H9 (cell line): ENCODE results near the gene MYBPC2. TPM values are rescaled to one million over a fixed set of nuclear protein-coding genes. Genes with fewer than 3 reads are reported as not detected.

Source experiments
- DNase-seq: peaks from one replicate; pipeline ENCODE4 v3.0.0-alpha.2; 2017
- H2AFZ ChIP-seq: one replicate; pipeline ENCODE4 v1.6.1; 2013; ENCODE audit warnings: mild to moderate bottlenecking, low read length, control low read depth, moderate library complexity
- H2AK5ac ChIP-seq: 2 replicates; pipeline ENCODE4 v1.6.1; 2013; ENCODE audit warnings: low read length, control low read depth, mixed read lengths; ENCODE audit not compliant: insufficient read length
- H2BK120ac ChIP-seq: one replicate; pipeline ENCODE4 v1.6.1; 2013; ENCODE audit warnings: low read depth, mild to moderate bottlenecking, low read length, control low read depth, inconsistent platforms; ENCODE audit not compliant: poor library complexity, severe bottlenecking
- H2BK12ac ChIP-seq: 2 replicates; pipeline ENCODE4 v1.6.1; 2013; ENCODE audit warnings: low read length, control low read depth, mixed read lengths, low read depth; ENCODE audit not compliant: insufficient read length
- H2BK15ac ChIP-seq: 2 replicates; pipeline ENCODE4 v1.6.1; 2013; ENCODE audit warnings: low read depth, low read length, control low read depth
- H2BK20ac ChIP-seq: one replicate; pipeline ENCODE4 v1.6.1; 2013; ENCODE audit warnings: low read depth, mild to moderate bottlenecking, low read length, control low read depth, inconsistent platforms; ENCODE audit not compliant: poor library complexity, severe bottlenecking
- H2BK5ac ChIP-seq: 2 replicates; pipeline ENCODE4 v1.6.1; 2013; ENCODE audit warnings: low read length, control low read depth, mixed read lengths; ENCODE audit not compliant: insufficient read length
- H3K14ac ChIP-seq: 2 replicates; pipeline ENCODE4 v1.6.1; 2013; ENCODE audit warnings: low read length, control low read depth; ENCODE audit not compliant: insufficient read depth
- H3K18ac ChIP-seq: 2 replicates; pipeline ENCODE4 v1.6.1; 2013; ENCODE audit warnings: low read depth, mild to moderate bottlenecking, mixed read lengths, low read length, control low read depth; ENCODE audit not compliant: insufficient read length
- H3K23ac ChIP-seq: 2 replicates; pipeline ENCODE4 v1.6.1; 2013; ENCODE audit warnings: low read length, control low read depth, mixed read lengths, low read depth; ENCODE audit not compliant: insufficient read length
- H3K23me2 ChIP-seq: 2 replicates; pipeline ENCODE4 v1.6.1; 2013; ENCODE audit warnings: low read depth, mild to moderate bottlenecking, mixed read lengths, low read length, control low read depth; ENCODE audit not compliant: insufficient read length, poor library complexity, severe bottlenecking
- H3K27ac ChIP-seq: 2 replicates; pipeline ENCODE4 v1.5.1; 2013; ENCODE audit warnings: low read length, control low read depth, mixed read lengths, low read depth; ENCODE audit not compliant: insufficient read length
- H3K27me3 ChIP-seq: 2 replicates; pipeline ENCODE4 v1.6.1; 2013; ENCODE audit warnings: low read length, control low read depth, inconsistent platforms; ENCODE audit not compliant: insufficient read depth
- H3K4ac ChIP-seq: 2 replicates; pipeline ENCODE4 v1.6.1; 2013; ENCODE audit warnings: low read depth, mild to moderate bottlenecking, control low read depth, inconsistent platforms, low read length, moderate library complexity
- H3K4me1 ChIP-seq: 2 replicates; pipeline ENCODE4 v1.6.1; 2013; ENCODE audit warnings: low read length, control low read depth, inconsistent platforms; ENCODE audit not compliant: insufficient read depth
- H3K4me2 ChIP-seq: 2 replicates; pipeline ENCODE4 v1.6.1; 2013; ENCODE audit warnings: low read length, control low read depth, mixed read lengths; ENCODE audit not compliant: insufficient read length, insufficient read depth
- H3K56ac ChIP-seq: 2 replicates; pipeline ENCODE4 v1.6.1; 2013; ENCODE audit warnings: low read depth, mild to moderate bottlenecking, mixed read lengths, low read length, control low read depth; ENCODE audit not compliant: insufficient read length
- H3K79me1 ChIP-seq: 2 replicates; pipeline ENCODE4 v1.6.1; 2013; ENCODE audit warnings: low read depth, mild to moderate bottlenecking, moderate library complexity, low read length, control low read depth, inconsistent platforms; ENCODE audit not compliant: insufficient read depth, poor library complexity, severe bottlenecking
- H3K79me2 ChIP-seq: 2 replicates; pipeline ENCODE4 v1.6.1; 2013; ENCODE audit warnings: low read length, control low read depth, inconsistent platforms; ENCODE audit not compliant: insufficient read depth
- H3K9ac ChIP-seq: 2 replicates; pipeline ENCODE4 v1.6.1; 2013; ENCODE audit warnings: low read length, control low read depth, mixed read lengths; ENCODE audit not compliant: insufficient read length; ENCODE audit errors: extremely low read depth
- H3K9me3 ChIP-seq: one replicate; pipeline ENCODE4 v1.6.1; 2013; ENCODE audit warnings: low read depth, low read length, inconsistent platforms; ENCODE audit not compliant: control insufficient read depth
- H3T11ph ChIP-seq: one replicate; pipeline ENCODE4 v1.6.1; 2013; ENCODE audit warnings: mild to moderate bottlenecking, low read length, control low read depth, inconsistent platforms
- H4K20me1 ChIP-seq: one replicate; pipeline ENCODE4 v1.6.1; 2013; ENCODE audit not compliant: control insufficient read depth, insufficient read length, insufficient read depth
- H4K5ac ChIP-seq: 2 replicates; pipeline ENCODE4 v1.6.1; 2013; ENCODE audit warnings: low read depth, mild to moderate bottlenecking, mixed read lengths, low read length, control low read depth; ENCODE audit not compliant: insufficient read length
- H4K8ac ChIP-seq: replicated peaks from 2 replicates; pipeline ENCODE4 v1.6.1; 2013; ENCODE audit warnings: low read length, control low read depth, mixed read lengths, low read depth; ENCODE audit not compliant: insufficient read length
- H4K91ac ChIP-seq: 2 replicates; pipeline ENCODE4 v1.6.1; 2013; ENCODE audit warnings: low read depth, mild to moderate bottlenecking, moderate library complexity, mixed read lengths, low read length, control low read depth; ENCODE audit not compliant: insufficient read length
- H3K27ac Mint-ChIP-seq, 3 experiments: 2 replicates in 2 of 3; 3 replicates in 1 of 3; pipeline ENCODE4 v1.8.0; 2020 to 2021; ENCODE audit warnings: mixed read lengths in 3 of 3, mild to moderate bottlenecking in 1 of 3, moderate library complexity in 1 of 3
- H3K27me3 Mint-ChIP-seq: 2 replicates; pipeline ENCODE4 v1.8.0; 2021; ENCODE audit warnings: low read depth, mild to moderate bottlenecking, moderate library complexity, mixed read lengths
- H3K36me3 Mint-ChIP-seq, 3 experiments: 2 replicates in 2 of 3; 3 replicates in 1 of 3; pipeline ENCODE4 v1.8.0; 2020 to 2021; ENCODE audit warnings: low read depth in 3 of 3, mixed read lengths in 3 of 3; ENCODE audit not compliant: insufficient read depth in 1 of 3
- H3K4me1 Mint-ChIP-seq, 2 experiments: 2 replicates each; pipeline ENCODE4 v1.8.0; 2020; ENCODE audit warnings: mixed read lengths in 2 of 2
- H3K4me3 Mint-ChIP-seq, 2 experiments: 2 replicates in 1 of 2; 3 replicates in 1 of 2; pipeline ENCODE4 v1.8.0; 2020 to 2021; ENCODE audit warnings: mild to moderate bottlenecking in 2 of 2, mixed read lengths in 2 of 2, moderate library complexity in 1 of 2
- H3K9me3 Mint-ChIP-seq, 2 experiments: 2 replicates in 1 of 2; 3 replicates in 1 of 2; pipeline ENCODE4 v1.8.0; 2020; ENCODE audit warnings: mild to moderate bottlenecking in 2 of 2, mixed read lengths in 2 of 2, moderate library complexity in 1 of 2
- CTCF ChIP-seq: fragments of 200-600 bp; sonication (generic); conservative IDR thresholded peaks from 3 replicates; pipeline ENCODE4 v1.8.0; 2021; ENCODE audit warnings: antibody characterized with exemption, mild to moderate bottlenecking
- WGBS: extraction: QIAGEN DNeasy Blood & Tissue Kit; methylation state at CpG from one replicate; pipeline ENCODE4 v1.1.7; 2013; ENCODE audit warnings: missing lambda C conversion rate, low lambda C conversion rate, mixed read lengths; ENCODE audit not compliant: insufficient read length; ENCODE audit errors: extremely low coverage; 5-methylcytosine and 5-hydroxymethylcytosine counted together
- total RNA-seq: library from RNA; stranded (reverse); gene quantifications from 2 replicates; pipeline ENCODE4 v1.2.1, GENCODE V29; 2021

Gene MYBPC2
- total RNA-seq, 1 experiment from 2014 or later = 4.9 TPM

- no CpG with 5 or more reads among the region's 1 CpG for WGBS
- Histone ChIP-seq H3K79me2 (no peaks in the 10 kb centered on the region), H4K8ac (no peak overlapping the region), H3K23me2 (no peaks in the 10 kb centered on the region), H3K4me2 (no peak overlapping the region), H3K27ac (no peak overlapping the region), H4K5ac (no peak overlapping the region), H3K4ac (no peak overlapping the region), H4K20me1 (no peaks in the 10 kb centered on the region), H3K23ac (no peak overlapping the region), H2BK20ac (no peak overlapping the region), H3K56ac (no peak overlapping the region), H2AK5ac (no peak overlapping the region), H3T11ph (no peak overlapping the region), H3K9me3 (no peaks in the 10 kb centered on the region), H3K18ac (no peak overlapping the region), H4K91ac (no peak overlapping the region), H2BK5ac (no peak overlapping the region), H2AFZ (no peak overlapping the region), H3K79me1 (no peaks in the 10 kb centered on the region), H2BK120ac (no peak overlapping the region), H3K9ac (no peak overlapping the region), H3K4me1 (no peaks in the 10 kb centered on the region), H3K27me3 (no peaks in the 10 kb centered on the region), H3K14ac (no peak overlapping the region), H2BK12ac (no peak overlapping the region), H2BK15ac (no peak overlapping the region)
- TF ChIP-seq CTCF = no peak
- DNase-seq = no peak
- H3K4me1 Mint-ChIP-seq = no peaks in the 10 kb centered on the region
- no peak overlapping the region for H3K27ac Mint-ChIP-seq
- peaks cover 19% of the 10 kb centered on the region for H3K27me3 Mint-ChIP-seq
- H3K4me3 Mint-ChIP-seq = no peak overlapping the region
- peaks cover 2 to 8% of the 10 kb centered on the region in 2 experiments; a peak in 4 of 5 replicates for H3K9me3 Mint-ChIP-seq
- H3K36me3 Mint-ChIP-seq = peaks cover 0 to 9% (median 6%) of the 10 kb centered on the region in 3 experiments; a peak in 4 of 7 replicates
These were observed 11.4 kb downstream of the MYBPC2 start for GRCh38 chr19:50444059-50444458.
